ENCODE measurements around the gene LRP1B. TPM values are rescaled to one million over a fixed set of nuclear protein-coding genes. Genes with fewer than 3 reads are reported as not detected.

LRP1B gene
- total and polyA plus RNA-seq, 2 donors (not counting 1 experiment from before 2014, with no cell fraction given) = not detected

DNA sequence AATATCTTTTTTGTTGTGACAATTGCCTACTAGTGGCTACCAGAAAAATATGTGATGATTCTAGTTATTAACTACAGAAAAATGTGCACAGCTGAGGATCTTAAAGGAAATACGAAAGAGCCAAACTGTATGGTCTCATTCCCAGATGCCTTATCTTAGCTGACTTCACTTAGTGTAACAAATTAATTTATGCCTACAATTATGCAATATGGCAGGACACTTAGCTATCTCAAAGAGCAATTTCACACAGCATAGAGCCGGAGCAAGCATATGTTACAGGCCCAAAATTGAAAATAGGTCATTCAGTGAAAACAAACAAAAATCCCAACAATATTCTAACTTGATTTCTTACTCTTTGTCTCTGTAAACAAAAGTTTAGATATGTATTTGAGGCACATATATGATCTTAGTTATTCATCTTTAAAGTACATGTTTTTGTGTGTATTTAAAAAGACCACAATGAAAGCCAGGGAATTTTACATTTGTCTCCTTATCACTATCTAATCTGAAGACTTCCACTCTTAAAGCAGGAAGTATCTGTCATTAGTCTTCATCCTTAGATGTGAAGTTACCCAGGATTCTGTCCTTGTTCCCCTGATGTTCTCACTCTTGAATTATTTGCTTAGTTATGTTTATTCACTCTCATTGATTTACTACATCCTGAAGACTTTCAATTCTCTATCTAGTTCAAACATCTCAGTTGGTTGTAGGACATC lies 1771.6 kb downstream of the LRP1B start:
- ATAC-seq (ENCODE audit: low read depth) (no peak), DNase-seq (no peak)
- Histone ChIP-seq H3K36me3 (replicated peaks in 1 of 2; ENCODE audit: control extremely low read depth in 1 of 2, control insufficient read depth in 1 of 2, extremely low read depth in 1 of 2, insufficient read depth in 2 of 2, low read length in 1 of 2) (no peaks in the 10 kb centered on the region), H3K9ac (ENCODE audit: low read length) (no peak overlapping the region), H4K20me1 (ENCODE audit: control insufficient read depth, insufficient read depth, low read length, poor library complexity, severe bottlenecking) (no peaks in the 10 kb centered on the region), H3K79me2 (ENCODE audit: control insufficient read depth, insufficient read depth, low read length) (no peaks in the 10 kb centered on the region), H2AFZ (ENCODE audit: insufficient read depth, low read depth, low read length, poor library complexity, severe bottlenecking) (no peak overlapping the region), H3K4me1 (ENCODE audit: control insufficient read depth in 2 of 2, insufficient read depth in 2 of 2, low read length in 2 of 2) (no peaks in the 10 kb centered on the region), H3K4me3 (ENCODE audit: control extremely low read depth in 1 of 5, extremely low read depth in 1 of 5, insufficient read depth in 1 of 5, low read depth in 2 of 5, low read length in 4 of 5) (no peak overlapping the region), H3K9me3 (ENCODE audit: control extremely low read depth in 1 of 3, control insufficient read depth in 2 of 3, insufficient read depth in 1 of 3, low read length in 2 of 3) (no peaks in the 10 kb centered on the region), H3K27ac (ENCODE audit: low read length in 2 of 2) (no peak overlapping the region), H3K27me3 (replicated peaks in 1 of 4; ENCODE audit: control extremely low read depth in 1 of 4, control insufficient read depth in 3 of 4, insufficient read depth in 4 of 4, low read length in 3 of 4) (no peaks in the 10 kb centered on the region), H3K4me2 (replicated peaks; ENCODE audit: low read depth, low read length, poor library complexity, severe bottlenecking) (no peak overlapping the region)
- Mint-ChIP-seq H3K9me3 (ENCODE audit: insufficient read depth) (no peaks in the 10 kb centered on the region), H3K27me3 (no peaks in the 10 kb centered on the region), H3K27ac (no peak overlapping the region), H3K4me3 (no peak overlapping the region), H3K4me1 (no peaks in the 10 kb centered on the region)
- POLR2A ChIA-PET = no interaction called here
- no peak for TF ChIP-seq EZH2 (IDR thresholded peaks at IDR 0.05; ENCODE audit: borderline replicate concordance, insufficient read depth, low read depth, low read length, poor library complexity, severe bottlenecking)
- TF ChIP-seq, protein P1, sequence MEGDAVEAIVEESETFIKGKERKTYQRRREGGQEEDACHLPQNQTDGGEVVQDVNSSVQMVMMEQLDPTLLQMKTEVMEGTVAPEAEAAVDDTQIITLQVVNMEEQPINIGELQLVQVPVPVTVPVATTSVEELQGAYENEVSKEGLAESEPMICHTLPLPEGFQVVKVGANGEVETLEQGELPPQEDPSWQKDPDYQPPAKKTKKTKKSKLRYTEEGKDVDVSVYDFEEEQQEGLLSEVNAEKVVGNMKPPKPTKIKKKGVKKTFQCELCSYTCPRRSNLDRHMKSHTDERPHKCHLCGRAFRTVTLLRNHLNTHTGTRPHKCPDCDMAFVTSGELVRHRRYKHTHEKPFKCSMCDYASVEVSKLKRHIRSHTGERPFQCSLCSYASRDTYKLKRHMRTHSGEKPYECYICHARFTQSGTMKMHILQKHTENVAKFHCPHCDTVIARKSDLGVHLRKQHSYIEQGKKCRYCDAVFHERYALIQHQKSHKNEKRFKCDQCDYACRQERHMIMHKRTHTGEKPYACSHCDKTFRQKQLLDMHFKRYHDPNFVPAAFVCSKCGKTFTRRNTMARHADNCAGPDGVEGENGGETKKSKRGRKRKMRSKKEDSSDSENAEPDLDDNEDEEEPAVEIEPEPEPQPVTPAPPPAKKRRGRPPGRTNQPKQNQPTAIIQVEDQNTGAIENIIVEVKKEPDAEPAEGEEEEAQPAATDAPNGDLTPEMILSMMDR (IDR thresholded peaks at IDR 0.05) = no peak
- WGBS (ENCODE audit: insufficient coverage) = 100% methylated on average over 1 of the region's 2 CpGs
- CTCF ChIA-PET = no interaction called here
- intact Hi-C loops (cut with micrococcal nuclease) = no loop called here

DNA sequence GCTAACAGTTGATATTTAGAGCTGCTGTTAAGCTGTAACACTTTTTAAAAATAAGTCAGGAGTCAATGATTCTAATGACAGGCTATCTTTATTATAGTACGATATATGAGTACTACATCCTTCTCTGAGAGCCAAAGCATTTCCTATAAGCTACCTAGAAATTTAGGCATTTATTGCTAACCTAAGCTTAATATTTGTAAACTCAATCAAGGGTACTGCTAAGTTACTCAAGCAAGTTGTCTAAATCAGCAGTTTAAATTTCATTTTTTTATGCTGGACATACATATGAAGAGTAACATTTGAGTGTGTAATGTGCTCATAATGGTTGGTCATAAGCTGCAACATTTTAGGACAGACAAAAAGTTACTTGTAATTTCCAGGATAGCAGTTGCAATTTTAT lies 1774.1 kb downstream of the LRP1B start:
- Histone ChIP-seq H3K9me3 (ENCODE audit: control extremely low read depth in 1 of 3, control insufficient read depth in 2 of 3, insufficient read depth in 1 of 3, low read length in 2 of 3) (no peaks in the 10 kb centered on the region), H2AFZ (ENCODE audit: insufficient read depth, low read depth, low read length, poor library complexity, severe bottlenecking) (no peak overlapping the region), H3K4me2 (replicated peaks; ENCODE audit: low read depth, low read length, poor library complexity, severe bottlenecking) (no peak overlapping the region), H3K4me3 (ENCODE audit: control extremely low read depth in 1 of 5, extremely low read depth in 1 of 5, insufficient read depth in 1 of 5, low read depth in 2 of 5, low read length in 4 of 5) (no peak overlapping the region), H3K4me1 (ENCODE audit: control insufficient read depth in 2 of 2, insufficient read depth in 2 of 2, low read length in 2 of 2) (no peaks in the 10 kb centered on the region), H3K79me2 (ENCODE audit: control insufficient read depth, insufficient read depth, low read length) (no peaks in the 10 kb centered on the region), H3K9ac (ENCODE audit: low read length) (no peak overlapping the region), H4K20me1 (ENCODE audit: control insufficient read depth, insufficient read depth, low read length, poor library complexity, severe bottlenecking) (no peaks in the 10 kb centered on the region), H3K27me3 (replicated peaks in 1 of 4; ENCODE audit: control extremely low read depth in 1 of 4, control insufficient read depth in 3 of 4, insufficient read depth in 4 of 4, low read length in 3 of 4) (no peaks in the 10 kb centered on the region), H3K27ac (ENCODE audit: low read length in 2 of 2) (no peak overlapping the region), H3K36me3 (replicated peaks in 1 of 2; ENCODE audit: control extremely low read depth in 1 of 2, control insufficient read depth in 1 of 2, extremely low read depth in 1 of 2, insufficient read depth in 2 of 2, low read length in 1 of 2) (no peaks in the 10 kb centered on the region)
- no peak for DNase-seq
- Mint-ChIP-seq H3K9me3 (ENCODE audit: insufficient read depth) (no peaks in the 10 kb centered on the region), H3K4me1 (no peaks in the 10 kb centered on the region), H3K4me3 (no peak overlapping the region), H3K27me3 (no peaks in the 10 kb centered on the region), H3K27ac (no peak overlapping the region)
- ChIA-PET CTCF (no interaction called here), POLR2A (no interaction called here)
- intact Hi-C loops (cut with micrococcal nuclease) = no loop called here
- no CpG with 5 or more reads among the region's 1 CpG for WGBS (ENCODE audit: insufficient coverage)
- TF ChIP-seq EZH2 (IDR thresholded peaks at IDR 0.05; ENCODE audit: borderline replicate concordance, insufficient read depth, low read depth, low read length, poor library complexity, severe bottlenecking) = no peak
- TF ChIP-seq, protein P1 (IDR thresholded peaks at IDR 0.05) = no peak
- ATAC-seq (ENCODE audit: low read depth) = no peak
